Measurements from ENCODE around the gene ANKMY2. TPM values are rescaled to one million over a fixed set of nuclear protein-coding genes. Genes with fewer than 3 reads are reported as not detected.

ANKMY2 gene
- total RNA-seq, 2 experiments from 2014 or later: 3.3 to 5.1 TPM

GRCh38 chr7:16587129-16587528, 58.4 kb downstream of the ANKMY2 start:
- TF ChIP-seq CTCF (IDR thresholded peaks at IDR 0.05): no peak
- no peak overlapping the region for H3K4me3 ChIP-seq (ENCODE audit: low read length)
- ChIA-PET POLR2A (no interaction called here), CTCF (interaction anchor here (0.7 kb wide), 1 partner anchor 34 kb away, joined by 3 read pairs; no protein-coding TSS in a partner anchor)
- no peak overlapping the region for H3K27ac ChIP-seq (ENCODE audit: low read depth in 1 of 2, low read length in 2 of 2)
- Mint-ChIP-seq H3K27me3 (peaks cover 12% of the 10 kb centered on the region), H3K4me1 (ENCODE audit: low read depth) (no peaks in the 10 kb centered on the region), H3K36me3 (ENCODE audit: low read depth) (no peaks in the 10 kb centered on the region), H3K4me3 (no peak overlapping the region), H3K9me3 (no peaks in the 10 kb centered on the region), H3K27ac (no peak overlapping the region)
- no peak for DNase-seq
- H3K27me3 ChIP-seq (ENCODE audit: control insufficient read depth in 1 of 2, insufficient read depth in 2 of 2, low read length in 2 of 2): no peaks in the 10 kb centered on the region
- H3K4me1 ChIP-seq (ENCODE audit: insufficient read depth, low read length): no peaks in the 10 kb centered on the region
- H3K9me3 ChIP-seq (ENCODE audit: control insufficient read depth in 1 of 2, insufficient read depth in 1 of 2, low read length in 2 of 2): peaks cover 0 to 11% of the 10 kb centered on the region in 2 experiments
- ATAC-seq (ENCODE audit: poor library complexity): no peak
- no peaks in the 10 kb centered on the region for H3K36me3 ChIP-seq (ENCODE audit: insufficient read depth, low read length)
- intact Hi-C loops (cut with DNase I, micrococcal nuclease): no loop called here

- Histone ChIP-seq H3K27me3 (ENCODE audit: control insufficient read depth in 1 of 2, insufficient read depth in 2 of 2, low read length in 2 of 2) (no peaks in the 10 kb centered on the region), H3K36me3 (ENCODE audit: insufficient read depth, low read length) (no peaks in the 10 kb centered on the region), H3K4me1 (ENCODE audit: insufficient read depth, low read length) (no peaks in the 10 kb centered on the region), H3K9me3 (ENCODE audit: control insufficient read depth in 1 of 2, insufficient read depth in 1 of 2, low read length in 2 of 2) (peaks cover 0 to 11% of the 10 kb centered on the region in 2 experiments), H3K27ac (ENCODE audit: low read depth in 1 of 2, low read length in 2 of 2) (no peak overlapping the region), H3K4me3 (ENCODE audit: low read length) (no peak overlapping the region)
- intact Hi-C loops (cut with DNase I, micrococcal nuclease): no loop called here
- no peak overlapping the region for H3K4me3 Mint-ChIP-seq
- H3K9me3 Mint-ChIP-seq: no peaks in the 10 kb centered on the region
- ChIA-PET POLR2A (no interaction called here), CTCF (no interaction called here)
- H3K27ac Mint-ChIP-seq: no peak overlapping the region
- TF ChIP-seq CTCF (IDR thresholded peaks at IDR 0.05): no peak
- peaks cover 17% of the 10 kb centered on the region for H3K27me3 Mint-ChIP-seq
- no peaks in the 10 kb centered on the region for H3K36me3 Mint-ChIP-seq (ENCODE audit: low read depth)
- ATAC-seq (ENCODE audit: poor library complexity) (no peak), DNase-seq (no peak)
- H3K4me1 Mint-ChIP-seq (ENCODE audit: low read depth): no peaks in the 10 kb centered on the region
Observed at GRCh38 chr7:16586081-16586874, 59.3 kb downstream of the ANKMY2 start.

- Histone ChIP-seq H3K27ac (ENCODE audit: low read depth in 1 of 2, low read length in 2 of 2) (no peak overlapping the region), H3K36me3 (ENCODE audit: insufficient read depth, low read length) (no peaks in the 10 kb centered on the region), H3K4me3 (ENCODE audit: low read length) (no peak overlapping the region), H3K9me3 (ENCODE audit: control insufficient read depth in 1 of 2, insufficient read depth in 1 of 2, low read length in 2 of 2) (peaks cover 0 to 11% of the 10 kb centered on the region in 2 experiments), H3K27me3 (ENCODE audit: control insufficient read depth in 1 of 2, insufficient read depth in 2 of 2, low read length in 2 of 2) (no peaks in the 10 kb centered on the region), H3K4me1 (ENCODE audit: insufficient read depth, low read length) (no peaks in the 10 kb centered on the region)
- ChIA-PET POLR2A (no interaction called here), CTCF (no interaction called here)
- Mint-ChIP-seq H3K27me3 (peaks cover 17% of the 10 kb centered on the region), H3K4me3 (no peak overlapping the region), H3K36me3 (ENCODE audit: low read depth) (no peaks in the 10 kb centered on the region), H3K9me3 (no peaks in the 10 kb centered on the region), H3K4me1 (ENCODE audit: low read depth) (no peaks in the 10 kb centered on the region), H3K27ac (no peak overlapping the region)
- DNase-seq (no peak), ATAC-seq (ENCODE audit: poor library complexity) (no peak)
- no peak for TF ChIP-seq CTCF (IDR thresholded peaks at IDR 0.05)
- intact Hi-C loops (cut with DNase I, micrococcal nuclease): no loop called here
Observed at GRCh38 chr7:16585540-16585939, 60.0 kb downstream of the ANKMY2 start.
